Stomach (tissue), 9 donors: ENCODE results near the gene SNX9. TPM values are rescaled to one million over a fixed set of nuclear protein-coding genes. Genes with fewer than 3 reads are reported as not detected.

ENCODE experiments used
- DNase-seq, 2 donors: peaks; one replicate each; pipeline versions ENCODE4 v3.0.0 to v3.0.0-alpha.2; 2013 to 2019
- H3K27ac ChIP-seq, 5 donors: fragments of 200-600 bp in 4 of 5; sonication (generic) in 4 of 5; one replicate each; pipeline ENCODE4 v1.5.1; 2013 to 2019; ENCODE audit warnings: mild to moderate bottlenecking in 1 of 5, moderate library complexity in 1 of 5
- H3K27me3 ChIP-seq, 3 donors: fragments of 200-600 bp; sonication (generic); one replicate each; pipeline ENCODE4 v1.5.1; 2017 to 2019; ENCODE audit warnings: mixed run types in 1 of 3
- H3K36me3 ChIP-seq, 4 donors: fragments of 200-600 bp; sonication (generic); 1 replicate in 3 of 4; 2 replicates in 1 of 4; pipeline ENCODE4 v1.5.1; 2016 to 2019
- H3K4me1 ChIP-seq, 4 donors: fragments of 200-600 bp; sonication (generic); one replicate each; pipeline ENCODE4 v1.5.1; 2016 to 2019
- H3K4me3 ChIP-seq, 4 donors: fragments of 200-600 bp; sonication (generic) in 3 of 4; one replicate each; pipeline ENCODE4 v1.5.1; 2016 to 2019; ENCODE audit warnings: mild to moderate bottlenecking in 1 of 4
- H3K9me3 ChIP-seq, 4 donors: fragments of 200-600 bp; sonication (generic); one replicate each; pipeline ENCODE4 v1.5.1; 2016 to 2019
- EP300 ChIP-seq: sonication (generic); formaldehyde crosslinking; IDR thresholded peaks from one replicate; pipeline ENCODE4 v1.6.1; 2017; ENCODE audit warnings: antibody characterized with exemption
- POLR2A ChIP-seq, 4 donors: fragments of 450-650 bp; IDR thresholded peaks; one replicate each; pipeline ENCODE4 v1.6.1; 2016; ENCODE audit warnings: antibody characterized with exemption in 4 of 4, control low read depth in 2 of 4, mild to moderate bottlenecking in 1 of 4, moderate library complexity in 1 of 4
- POLR2AphosphoS5 ChIP-seq, 3 donors: sonication (generic); formaldehyde crosslinking; IDR thresholded peaks; one replicate each; pipeline ENCODE4 v1.6.1; 2016; ENCODE audit warnings: antibody characterized with exemption in 3 of 3
- WGBS, 5 donors: extraction: QIAGEN DNeasy Blood & Tissue Kit in 3 of 5; methylation state at CpG; one replicate each; pipeline versions ENCODE4 v1.1.5 to v1.1.7; 2013 to 2018; 5-methylcytosine and 5-hydroxymethylcytosine counted together
- intact Hi-C: fragments of 100-400 bp; cut with DNase I; formaldehyde crosslinking; loops from one replicate; pipeline ENCODE4 v1.15.1; 2023; ENCODE audit warnings: low total_unique reads
- polyA plus RNA-seq, 3 donors: library from polyadenylated mRNA; stranded (reverse); fragments of 200-250 nt; gene quantifications; one replicate each; pipeline ENCODE4 v1.2.3, GENCODE V29; 2013
- total RNA-seq, 5 donors: library from RNA; depleted of rRNA; stranded (reverse); fragments of >200 nt; gene quantifications; one replicate each; pipeline versions ENCODE4 v1.1.0 to v1.2.3, GENCODE V29; 2014 to 2016
- TF ChIP-seq, protein P1 (sequence below), 7 experiments: fragments of 450-650 bp in 4 of 7; fragments of 200-600 bp in 3 of 7; sonication (generic) in 3 of 7; IDR thresholded peaks; one replicate each; pipeline ENCODE4 v1.5.1; 2016 to 2019; ENCODE audit warnings: antibody characterized with exemption in 7 of 7, control low read depth in 2 of 7, mild to moderate bottlenecking in 1 of 7
- donor health status: healthy with polysubstance abuse.
- donor health status: Bipolar disorder and iron deficiency.
- donor health status: healthy.

Gene SNX9
- total and polyA plus RNA-seq, 8 donors: 21.4 to 58.7 (median 38.7) TPM

DNA sequence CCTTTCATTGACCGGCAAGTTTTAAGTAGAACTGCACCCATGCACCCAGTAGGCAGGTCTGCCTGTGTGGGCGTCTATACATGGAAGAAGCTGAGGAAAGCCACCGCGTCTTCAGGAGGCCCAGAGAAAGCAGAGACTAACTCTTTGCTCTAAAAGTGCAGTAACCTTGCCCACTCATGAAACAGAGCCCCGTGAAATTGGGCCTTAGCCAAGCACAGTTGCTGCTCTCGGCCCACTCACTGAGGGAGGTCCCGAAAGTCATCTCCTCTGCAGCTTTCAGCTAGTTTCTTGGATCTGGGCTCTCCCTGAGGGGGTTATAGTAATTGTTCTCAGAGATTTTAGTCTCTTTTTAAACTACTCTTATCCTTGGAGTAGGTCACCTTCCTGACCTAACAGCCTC, 84.6 kb downstream of the SNX9 start:
- no peak overlapping the region for H3K4me3 ChIP-seq
- DNase-seq: no peak
- H3K9me3 ChIP-seq: no peaks in the 10 kb centered on the region
- WGBS, 5 donors: 90 to 95% (median 94%) methylated on average over 7 of the region's 7 CpGs
- H3K4me1 ChIP-seq: peaks cover 0 to 29% (median 18%) of the 10 kb centered on the region in 4 donors
- TF ChIP-seq EP300 (no peak), POLR2AphosphoS5 (IDR thresholded peaks at IDR 0.05) (no peak), POLR2A (IDR thresholded peaks at IDR 0.05) (no peak)
- no peaks in the 10 kb centered on the region for H3K27me3 ChIP-seq
- peaks cover 4 to 84% (median 76%) of the 10 kb centered on the region in 4 donors for H3K36me3 ChIP-seq
- no peak overlapping the region for H3K27ac ChIP-seq
- intact Hi-C loops: no loop called here

DNA sequence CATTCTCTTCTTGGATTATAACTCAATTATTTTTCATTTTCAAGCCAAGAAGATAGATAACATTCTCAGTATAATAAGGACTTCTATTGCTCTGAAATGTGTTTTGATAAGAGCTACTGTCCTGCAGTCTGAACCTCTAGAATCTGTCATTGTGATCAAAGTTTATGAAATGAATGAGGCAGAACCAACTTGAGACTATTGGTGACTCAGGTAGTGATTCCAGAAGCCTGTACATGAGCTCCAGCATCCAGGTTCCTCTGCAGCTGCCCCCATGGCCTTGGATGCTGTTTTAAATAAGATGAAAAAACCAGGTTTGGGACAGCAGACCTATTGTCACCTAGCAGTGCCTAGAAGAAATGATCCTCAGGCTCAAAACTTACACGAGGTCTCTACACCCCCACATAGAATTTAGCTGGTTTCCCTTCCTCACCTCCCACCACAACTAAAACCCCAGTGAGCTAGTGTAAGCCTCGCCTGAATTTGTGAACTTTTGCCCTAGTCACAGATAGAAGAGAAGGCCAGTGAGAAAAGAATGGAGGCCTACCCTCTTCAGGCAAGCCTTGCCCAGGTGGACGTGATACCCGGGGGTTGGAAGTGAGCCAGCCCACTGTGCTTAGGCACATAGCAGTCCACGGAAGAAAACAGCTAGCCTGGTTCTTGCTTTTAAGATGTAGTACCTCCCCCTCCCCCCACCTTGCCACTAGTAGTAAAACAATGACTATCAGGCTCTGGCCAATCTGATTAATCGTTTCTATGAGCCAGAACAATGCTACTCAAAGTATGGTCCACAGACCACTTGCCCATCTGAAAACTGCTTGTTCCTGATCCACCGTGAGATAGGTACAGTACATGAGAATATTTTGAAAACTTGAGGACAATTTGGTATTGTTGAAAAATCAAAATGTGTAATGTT, 85.6 kb downstream of the SNX9 start:
- Histone ChIP-seq H3K27ac (no peak overlapping the region), H3K27me3 (no peaks in the 10 kb centered on the region), H3K9me3 (no peaks in the 10 kb centered on the region), H3K4me1 (peaks cover 0 to 29% (median 18%) of the 10 kb centered on the region in 4 donors), H3K36me3 (peaks cover 0 to 82% (median 74%) of the 10 kb centered on the region in 4 donors), H3K4me3 (no peak overlapping the region)
- TF ChIP-seq EP300: no peak
- TF ChIP-seq, protein P1, sequence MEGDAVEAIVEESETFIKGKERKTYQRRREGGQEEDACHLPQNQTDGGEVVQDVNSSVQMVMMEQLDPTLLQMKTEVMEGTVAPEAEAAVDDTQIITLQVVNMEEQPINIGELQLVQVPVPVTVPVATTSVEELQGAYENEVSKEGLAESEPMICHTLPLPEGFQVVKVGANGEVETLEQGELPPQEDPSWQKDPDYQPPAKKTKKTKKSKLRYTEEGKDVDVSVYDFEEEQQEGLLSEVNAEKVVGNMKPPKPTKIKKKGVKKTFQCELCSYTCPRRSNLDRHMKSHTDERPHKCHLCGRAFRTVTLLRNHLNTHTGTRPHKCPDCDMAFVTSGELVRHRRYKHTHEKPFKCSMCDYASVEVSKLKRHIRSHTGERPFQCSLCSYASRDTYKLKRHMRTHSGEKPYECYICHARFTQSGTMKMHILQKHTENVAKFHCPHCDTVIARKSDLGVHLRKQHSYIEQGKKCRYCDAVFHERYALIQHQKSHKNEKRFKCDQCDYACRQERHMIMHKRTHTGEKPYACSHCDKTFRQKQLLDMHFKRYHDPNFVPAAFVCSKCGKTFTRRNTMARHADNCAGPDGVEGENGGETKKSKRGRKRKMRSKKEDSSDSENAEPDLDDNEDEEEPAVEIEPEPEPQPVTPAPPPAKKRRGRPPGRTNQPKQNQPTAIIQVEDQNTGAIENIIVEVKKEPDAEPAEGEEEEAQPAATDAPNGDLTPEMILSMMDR (IDR thresholded peaks at IDR 0.05): no peak
- TF ChIP-seq POLR2AphosphoS5 (IDR thresholded peaks at IDR 0.05): no peak
- no peak for TF ChIP-seq POLR2A (IDR thresholded peaks at IDR 0.05)
- 64 to 80% (median 71%) methylated on average over 7 of the region's 7 CpGs for WGBS, 5 donors
- no peak for DNase-seq
- intact Hi-C loops: no loop called here

DNA sequence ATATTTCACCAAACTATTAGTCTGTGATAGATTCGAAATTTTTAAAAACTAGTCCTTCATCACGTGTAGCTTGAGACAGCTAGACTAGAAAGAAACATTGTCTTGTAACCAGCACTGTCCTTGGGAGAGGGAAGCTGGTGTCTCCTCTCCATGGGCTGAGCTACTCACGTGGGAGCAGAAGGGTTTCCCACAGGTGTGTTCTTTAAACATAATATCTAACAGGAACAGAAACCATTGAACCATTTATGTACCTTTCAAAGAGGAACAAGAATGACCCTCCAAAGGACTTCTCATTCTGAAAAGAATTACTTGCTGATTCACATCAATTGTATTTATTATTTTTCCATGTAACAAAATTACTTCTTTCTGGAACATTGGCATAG, 86.2 kb downstream of the SNX9 start:
- Histone ChIP-seq H3K27ac (no peak overlapping the region), H3K4me1 (peaks cover 0 to 29% (median 18%) of the 10 kb centered on the region in 4 donors), H3K27me3 (no peaks in the 10 kb centered on the region), H3K4me3 (no peak overlapping the region), H3K9me3 (no peaks in the 10 kb centered on the region), H3K36me3 (peaks cover 0 to 82% (median 73%) of the 10 kb centered on the region in 4 donors)
- TF ChIP-seq POLR2A (IDR thresholded peaks at IDR 0.05): no peak
- TF ChIP-seq POLR2AphosphoS5 (IDR thresholded peaks at IDR 0.05): no peak
- no peak for TF ChIP-seq EP300
- TF ChIP-seq, protein P1 (IDR thresholded peaks at IDR 0.05): no peak
- no peak for DNase-seq
- intact Hi-C loops: no loop called here
- WGBS, 5 donors: 90 to 96% (median 94%) methylated on average over 3 of the region's 3 CpGs

DNA sequence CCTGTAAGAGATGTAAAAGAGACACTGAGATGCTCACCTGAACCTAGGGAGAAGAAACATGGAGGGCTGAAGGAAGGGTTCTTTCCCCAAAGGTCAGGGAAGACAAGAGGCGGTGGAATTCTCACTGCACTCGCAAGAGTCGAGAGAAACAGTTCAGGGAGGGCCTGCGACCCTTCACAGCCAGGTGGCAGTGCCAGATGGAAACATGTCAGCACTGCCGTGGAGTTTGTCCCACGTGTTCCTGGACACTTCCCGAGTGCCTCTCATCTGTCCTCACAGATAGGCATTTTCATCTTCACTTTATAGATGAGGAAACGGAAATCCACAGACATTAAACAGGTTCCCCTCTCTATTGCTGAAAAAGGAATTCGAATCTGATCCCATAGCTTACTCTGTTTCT, 88.2 kb downstream of the SNX9 start:
- 78 to 89% (median 82%) methylated on average over 9 of the region's 9 CpGs for WGBS, 5 donors
- Histone ChIP-seq H3K27ac (no peak overlapping the region), H3K4me1 (peaks cover 0 to 20% (median 14%) of the 10 kb centered on the region in 4 donors), H3K36me3 (peaks cover 0 to 75% (median 73%) of the 10 kb centered on the region in 4 donors), H3K9me3 (no peaks in the 10 kb centered on the region), H3K4me3 (no peak overlapping the region), H3K27me3 (no peaks in the 10 kb centered on the region)
- no peak for DNase-seq
- no peak for TF ChIP-seq POLR2AphosphoS5 (IDR thresholded peaks at IDR 0.05)
- no peak for TF ChIP-seq EP300
- intact Hi-C loops: no loop called here

DNA sequence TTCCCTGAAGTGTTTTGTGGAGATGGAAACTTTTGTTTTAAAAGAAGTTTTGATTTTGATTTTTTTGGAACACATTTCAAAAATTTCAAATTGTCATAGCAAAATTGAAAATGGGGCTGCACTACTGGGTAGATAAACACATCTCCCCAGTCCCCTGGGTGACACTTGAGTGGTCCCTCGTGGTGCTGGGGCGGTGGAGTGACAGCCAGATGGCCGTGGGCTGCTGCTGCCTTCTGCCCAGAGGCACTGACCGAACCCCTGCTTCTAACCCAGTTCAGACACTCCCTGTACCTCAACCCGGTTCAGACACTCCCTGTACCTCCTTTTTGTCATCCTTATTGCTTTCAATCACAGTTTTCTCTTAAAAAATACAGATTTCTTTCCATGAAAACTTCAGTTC, 88.7 kb downstream of the SNX9 start:
- H3K27me3 ChIP-seq: no peaks in the 10 kb centered on the region
- H3K9me3 ChIP-seq: no peaks in the 10 kb centered on the region
- H3K4me1 ChIP-seq: peaks cover 0 to 17% (median 13%) of the 10 kb centered on the region in 4 donors
- intact Hi-C loops: no loop called here
- DNase-seq: no peak
- H3K4me3 ChIP-seq: no peak overlapping the region
- no peak for TF ChIP-seq POLR2A (IDR thresholded peaks at IDR 0.05)
- peaks cover 0 to 79% (median 77%) of the 10 kb centered on the region in 4 donors for H3K36me3 ChIP-seq
- 60 to 79% (median 69%) methylated on average over 5 of the region's 5 CpGs for WGBS, 5 donors
- peak overlapping the region in 2 of 5 donors; percentile 10 to 17 for H3K27ac ChIP-seq
